GM10248 (cell line): Measurements from ENCODE around the gene KLHL9.
"Not testable (repeated sequence)": the region's sequence is repeated elsewhere in the genome, so short reads cannot be mapped to it uniquely, and the experiment has no call there.

Source experiments
- CTCF ChIA-PET: fragments of 300-600 bp; sonication (Branson Sonifier 250); formaldehyde crosslinking; extraction: SDS; loops from one replicate; lab custom pipeline; 2021; ENCODE audit warnings: antibody characterized with exemption; lab: Yijun Ruan, JAX
- POLR2A ChIA-PET: fragments of 350-650 bp; sonication (Branson Sonifier 250); formaldehyde crosslinking; extraction: SDS; loops from one replicate; lab custom pipeline; 2020; ENCODE audit warnings: antibody characterized with exemption; lab: Yijun Ruan, JAX
- DNase-seq: peaks from one replicate; pipeline ENCODE4 v3.0.0; 2012; ENCODE audit errors: extremely low spot score
- TF ChIP-seq, protein P1 (sequence below): IDR thresholded peaks from 2 replicates; pipeline ENCODE4 v1.5.1; 2012; ENCODE audit warnings: mild to moderate bottlenecking, low read depth; ENCODE audit errors: extremely low read depth, missing control alignments, control extremely low read depth

Gene KLHL9, protein sequence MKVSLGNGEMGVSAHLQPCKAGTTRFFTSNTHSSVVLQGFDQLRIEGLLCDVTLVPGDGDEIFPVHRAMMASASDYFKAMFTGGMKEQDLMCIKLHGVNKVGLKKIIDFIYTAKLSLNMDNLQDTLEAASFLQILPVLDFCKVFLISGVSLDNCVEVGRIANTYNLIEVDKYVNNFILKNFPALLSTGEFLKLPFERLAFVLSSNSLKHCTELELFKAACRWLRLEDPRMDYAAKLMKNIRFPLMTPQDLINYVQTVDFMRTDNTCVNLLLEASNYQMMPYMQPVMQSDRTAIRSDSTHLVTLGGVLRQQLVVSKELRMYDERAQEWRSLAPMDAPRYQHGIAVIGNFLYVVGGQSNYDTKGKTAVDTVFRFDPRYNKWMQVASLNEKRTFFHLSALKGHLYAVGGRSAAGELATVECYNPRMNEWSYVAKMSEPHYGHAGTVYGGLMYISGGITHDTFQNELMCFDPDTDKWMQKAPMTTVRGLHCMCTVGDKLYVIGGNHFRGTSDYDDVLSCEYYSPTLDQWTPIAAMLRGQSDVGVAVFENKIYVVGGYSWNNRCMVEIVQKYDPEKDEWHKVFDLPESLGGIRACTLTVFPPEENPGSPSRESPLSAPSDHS

DNA sequence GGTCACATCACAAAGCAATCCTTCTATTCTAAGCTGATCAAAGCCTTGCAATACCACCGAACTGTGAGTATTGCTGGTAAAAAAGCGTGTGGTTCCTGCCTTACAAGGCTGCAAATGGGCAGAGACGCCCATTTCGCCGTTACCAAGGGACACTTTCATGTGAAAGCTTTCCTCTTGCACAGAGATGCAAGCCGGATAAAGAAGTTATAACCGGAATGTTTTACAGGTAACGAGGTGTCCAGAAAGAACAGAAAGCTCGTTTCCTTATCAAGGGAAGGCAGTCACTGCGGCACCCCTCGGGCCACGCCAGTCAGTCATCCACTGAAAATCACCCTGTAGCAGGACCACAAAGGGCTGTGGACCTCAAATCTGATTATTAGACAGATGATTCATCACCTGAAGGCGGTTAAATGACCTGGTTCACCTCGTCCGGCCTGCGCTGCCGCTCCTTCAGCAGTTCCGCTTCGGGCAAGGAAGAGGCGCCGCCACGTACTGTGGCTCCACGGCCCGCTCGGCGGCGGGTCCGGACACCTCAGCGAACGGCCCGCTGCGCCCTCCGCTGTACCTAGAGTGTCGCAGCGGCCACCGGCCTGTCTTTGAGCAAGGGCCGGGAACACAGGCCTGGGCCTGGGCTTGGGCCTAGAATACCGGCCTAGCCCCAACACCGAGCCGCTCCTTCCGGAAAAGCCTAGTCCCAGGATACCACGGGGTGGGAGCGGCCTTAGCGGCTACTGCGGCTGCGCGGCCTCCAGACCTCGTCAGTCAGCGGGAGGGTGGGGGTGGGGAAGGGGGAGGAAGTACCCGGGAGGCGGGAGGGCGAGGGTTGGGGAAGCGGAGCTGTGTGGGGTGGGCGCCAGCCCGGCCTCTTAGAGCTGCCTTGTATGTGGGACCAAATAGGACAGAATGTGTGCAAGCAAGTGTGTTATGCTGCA lies at the start of gene KLHL9:
Gene KLHL9, minus strand, starts transcription at position 704 of the 932 bp plus-strand sequence. Its CDS starts 545 bp downstream, at position 159.
- CTCF ChIA-PET = interaction anchor here (0.8 to 3.2 kb wide), 13 partner anchors 9 to 223 kb away, joined by 3 to 27 read pairs (median 4); no protein-coding TSS in a partner anchor
- peak; percentile 93 for DNase-seq
- POLR2A ChIA-PET = no interaction called here
- TF ChIP-seq, protein P1, sequence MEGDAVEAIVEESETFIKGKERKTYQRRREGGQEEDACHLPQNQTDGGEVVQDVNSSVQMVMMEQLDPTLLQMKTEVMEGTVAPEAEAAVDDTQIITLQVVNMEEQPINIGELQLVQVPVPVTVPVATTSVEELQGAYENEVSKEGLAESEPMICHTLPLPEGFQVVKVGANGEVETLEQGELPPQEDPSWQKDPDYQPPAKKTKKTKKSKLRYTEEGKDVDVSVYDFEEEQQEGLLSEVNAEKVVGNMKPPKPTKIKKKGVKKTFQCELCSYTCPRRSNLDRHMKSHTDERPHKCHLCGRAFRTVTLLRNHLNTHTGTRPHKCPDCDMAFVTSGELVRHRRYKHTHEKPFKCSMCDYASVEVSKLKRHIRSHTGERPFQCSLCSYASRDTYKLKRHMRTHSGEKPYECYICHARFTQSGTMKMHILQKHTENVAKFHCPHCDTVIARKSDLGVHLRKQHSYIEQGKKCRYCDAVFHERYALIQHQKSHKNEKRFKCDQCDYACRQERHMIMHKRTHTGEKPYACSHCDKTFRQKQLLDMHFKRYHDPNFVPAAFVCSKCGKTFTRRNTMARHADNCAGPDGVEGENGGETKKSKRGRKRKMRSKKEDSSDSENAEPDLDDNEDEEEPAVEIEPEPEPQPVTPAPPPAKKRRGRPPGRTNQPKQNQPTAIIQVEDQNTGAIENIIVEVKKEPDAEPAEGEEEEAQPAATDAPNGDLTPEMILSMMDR = no peak

DNA sequence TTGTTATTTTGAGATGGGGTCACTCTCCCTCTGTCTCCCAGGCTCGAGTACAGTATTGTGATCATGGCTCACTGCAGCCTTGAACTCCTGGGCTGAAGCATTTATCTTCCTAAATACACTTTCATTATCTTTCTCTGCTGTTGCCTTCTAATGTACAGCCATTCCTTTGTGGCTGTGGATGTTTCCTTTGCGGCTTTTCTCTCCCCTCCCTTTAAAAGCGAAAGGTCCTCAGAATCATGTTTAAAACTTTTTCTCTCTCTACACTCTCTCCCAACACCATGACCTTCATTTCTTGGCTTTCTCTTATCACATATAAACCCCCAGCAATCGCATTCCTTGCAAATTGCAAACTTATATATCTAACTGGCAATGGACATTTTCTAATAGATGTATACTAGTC lies 48.4 kb upstream of the KLHL9 start:
- CTCF ChIA-PET = no interaction called here
- DNase-seq = no peak
- TF ChIP-seq, protein P1 = no peak
- POLR2A ChIA-PET = no interaction called here

DNA sequence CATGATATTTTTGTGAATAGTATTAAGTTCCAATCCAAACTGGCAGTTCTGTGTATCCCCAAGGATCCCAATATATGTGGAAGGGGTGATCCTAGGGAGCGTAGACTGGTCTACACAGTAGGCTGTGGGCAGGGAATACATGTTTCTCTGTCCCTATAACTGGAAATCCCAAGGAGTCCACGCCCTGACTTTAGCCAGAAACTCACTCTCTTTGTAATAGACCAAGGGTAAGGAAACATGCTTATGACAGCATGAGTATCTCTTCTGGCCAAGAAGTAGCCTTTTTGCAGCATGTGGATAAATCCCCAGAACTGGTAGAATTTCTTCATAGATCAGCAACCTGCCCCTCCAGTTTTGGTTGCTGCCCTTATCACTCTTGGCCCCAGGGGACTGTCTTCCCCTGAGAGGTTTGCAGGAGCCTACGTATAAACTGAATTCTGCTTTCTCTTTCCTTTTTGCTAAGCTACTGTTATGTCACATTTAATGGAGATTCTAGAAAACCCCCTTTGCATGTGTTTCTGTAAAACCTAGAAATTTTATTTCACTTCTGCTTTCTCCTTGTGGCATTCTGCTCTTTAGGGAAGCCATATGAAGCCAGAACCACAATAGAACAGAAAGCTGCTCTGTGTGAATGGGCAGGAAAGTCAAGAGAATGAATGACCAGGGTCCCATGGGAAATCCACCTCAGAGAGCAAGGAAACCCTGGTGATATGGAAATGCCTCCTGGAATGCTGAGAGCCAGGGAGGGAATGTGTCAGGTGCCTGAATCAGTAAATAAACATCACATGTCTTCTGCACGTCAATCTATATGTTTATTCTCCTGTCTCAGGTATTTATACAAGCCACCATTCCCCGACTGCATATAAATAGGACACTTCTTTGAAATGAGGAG lies 46.5 kb upstream of the KLHL9 start:
- ChIA-PET POLR2A (no interaction called here), CTCF (interaction anchor here (1.2 to 8.4 kb wide), 4 partner anchors 9 to 56 kb away, joined by 3 to 40 read pairs (median 14); no protein-coding TSS in a partner anchor)
- peak; percentile 61 for DNase-seq
- TF ChIP-seq, protein P1 = no peak

DNA sequence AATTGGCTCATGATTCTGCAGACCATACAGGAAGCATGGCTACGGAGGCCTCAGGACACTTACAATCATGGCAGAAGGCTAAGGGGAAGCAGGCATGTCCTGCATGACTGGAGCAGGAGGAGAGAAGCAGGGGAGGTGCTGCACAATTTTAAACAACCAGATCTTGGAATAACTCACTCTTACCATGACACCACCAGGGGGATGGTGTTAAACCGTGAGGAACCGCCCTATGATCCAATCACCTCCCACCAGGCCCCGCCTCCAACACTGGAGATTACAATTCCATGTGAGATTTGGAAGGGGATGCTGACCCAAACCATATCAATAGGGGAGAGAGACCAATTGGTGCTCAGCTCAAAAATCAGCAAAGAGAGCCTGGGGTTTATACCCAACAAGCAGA lies 36.3 kb upstream of the KLHL9 start:
- DNase-seq, POLR2A ChIA-PET: not testable (repeated sequence)
- CTCF ChIA-PET = interaction anchor here (0.9 kb wide), 1 partner anchor 25 kb away, joined by 3 read pairs; no protein-coding TSS in a partner anchor

DNA sequence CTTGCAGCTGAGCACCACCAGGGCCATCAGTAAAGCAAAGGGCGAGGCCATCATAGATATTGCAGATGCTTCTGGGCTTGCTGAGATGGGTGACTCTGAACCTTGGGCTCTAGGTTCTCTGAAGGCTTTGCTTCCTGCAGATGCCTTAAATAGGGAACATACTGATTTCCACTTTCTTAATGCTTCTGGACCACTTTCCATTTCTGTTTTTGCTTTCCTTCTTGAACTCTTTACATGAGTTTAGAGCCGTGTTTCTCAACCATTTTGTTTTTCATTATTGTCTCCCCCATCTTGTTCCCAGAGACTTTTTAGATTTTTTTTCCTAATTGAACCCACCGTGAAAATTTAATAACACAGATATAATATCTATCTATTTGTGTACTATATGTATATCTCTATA lies 32.8 kb upstream of the KLHL9 start, which contains the start of gene IFNA13:
Gene IFNA13, minus strand, starts transcription at position 101 of the 400 bp plus-strand sequence. Its CDS starts 47 bp downstream, at position 54.
- TF ChIP-seq, protein P1 = no peak
- CTCF ChIA-PET = interaction anchor here (2.3 kb wide), 1 partner anchor 28 kb away, joined by 9 read pairs; no protein-coding TSS in a partner anchor
- POLR2A ChIA-PET = no interaction called here
- DNase-seq = no peak

DNA sequence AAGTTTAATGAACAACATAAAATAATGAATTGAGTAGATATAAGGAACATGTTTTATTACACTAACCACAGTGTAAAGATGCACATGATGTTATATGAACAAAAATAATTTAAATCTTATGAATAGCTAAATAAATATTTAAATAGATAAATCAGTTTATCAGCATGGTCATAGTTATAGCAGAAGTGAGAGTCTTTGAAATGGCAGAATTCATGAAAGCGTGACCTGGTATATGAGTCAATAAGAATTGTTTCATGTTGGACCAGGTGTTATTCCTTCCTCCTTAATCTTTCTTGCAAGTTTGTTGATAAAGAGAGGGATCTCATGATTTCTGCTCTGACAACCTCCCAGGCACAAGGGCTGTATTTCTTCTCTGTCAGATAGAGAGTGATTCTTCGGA lies 32.0 kb upstream of the KLHL9 start:
- CTCF ChIA-PET, DNase-seq, POLR2A ChIA-PET: not testable (repeated sequence)
